HFFc6 (cell line): ENCODE data around the gene RUNX1. TPM values are rescaled to one million over a fixed set of nuclear protein-coding genes. Genes with fewer than 3 reads are reported as not detected.

Experiments
- DNase-seq: peaks from one replicate; pipeline ENCODE4 v3.0.0-alpha.2; 2018
- H3K27ac Mint-ChIP-seq: 2 replicates; pipeline ENCODE4 v1.8.0; 2020; ENCODE audit warnings: mild to moderate bottlenecking, mixed read lengths
- H3K27me3 Mint-ChIP-seq: 2 replicates; pipeline ENCODE4 v1.8.0; 2021; ENCODE audit warnings: mild to moderate bottlenecking, moderate library complexity, mixed read lengths; ENCODE audit not compliant: insufficient read depth
- H3K36me3 Mint-ChIP-seq: 2 replicates; pipeline ENCODE4 v1.8.0; 2021; ENCODE audit warnings: low read depth, mixed read lengths
- H3K4me1 Mint-ChIP-seq: 2 replicates; pipeline ENCODE4 v1.8.0; 2020; ENCODE audit warnings: low read depth, mixed read lengths
- H3K4me3 Mint-ChIP-seq: 2 replicates; pipeline ENCODE4 v1.8.0; 2020; ENCODE audit warnings: mild to moderate bottlenecking, moderate library complexity, mixed read lengths
- H3K9me3 Mint-ChIP-seq: 2 replicates; pipeline ENCODE4 v1.8.0; 2020; ENCODE audit warnings: mild to moderate bottlenecking, mixed read lengths
- CTCF ChIP-seq: fragments of 200-600 bp; sonication (generic); IDR thresholded peaks from 2 replicates; pipeline ENCODE4 v1.5.0; 2021; ENCODE audit warnings: antibody characterized with exemption, mild to moderate bottlenecking
- total RNA-seq, 6 experiments: library from RNA; stranded (reverse); fragmentation: NEBNext Ultra II Directional; extraction: Animal tissue kit (Norgen Biotek cat#: 25700); gene quantifications; 2 replicates in 1 of 6; 3 replicates in 5 of 6; pipeline ENCODE4 v1.2.3, GENCODE V29; 2021

RUNX1 gene
- total RNA-seq, 6 experiments from 2014 or later, result 57.4 to 78.9 (median 61.3) TPM

DNA sequence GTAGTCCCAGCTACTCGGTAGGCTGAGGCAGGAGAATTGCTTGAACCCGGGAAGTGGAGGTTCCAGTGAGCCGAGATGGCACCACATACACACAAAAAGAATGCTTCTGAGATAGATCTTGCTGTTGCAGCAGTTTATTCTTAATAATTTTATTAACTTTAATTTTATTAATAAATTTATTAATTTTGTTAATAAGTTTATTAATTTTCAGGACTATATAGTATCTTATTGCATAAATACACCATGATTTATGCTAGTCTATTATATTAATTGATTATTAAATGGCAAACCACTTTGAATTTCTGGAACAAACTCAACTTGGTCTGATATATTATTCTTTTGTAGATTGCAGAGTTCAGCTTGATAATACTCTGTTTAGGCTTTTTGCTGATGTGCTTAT lies 280.8 kb downstream of the RUNX1 start:
- peaks cover 16% of the 10 kb centered on the region for H3K4me1 Mint-ChIP-seq
- H3K27me3 Mint-ChIP-seq, result peaks cover 2% of the 10 kb centered on the region
- no peak for DNase-seq
- peaks cover 4% of the 10 kb centered on the region; the same call in 1 of the 2 replicates for H3K9me3 Mint-ChIP-seq
- 0 out of 2 replicates have a peak, but pooled peaks cover 6% of the 10 kb centered on the region for H3K36me3 Mint-ChIP-seq
- no peak overlapping the region for H3K27ac Mint-ChIP-seq
- no peak for TF ChIP-seq CTCF
- no peak overlapping the region for H3K4me3 Mint-ChIP-seq

- peaks cover 2% of the 10 kb centered on the region for H3K27me3 Mint-ChIP-seq
- no peak for DNase-seq
- no peak for TF ChIP-seq CTCF
- peaks cover 4% of the 10 kb centered on the region; the same call in 1 of the 2 replicates for H3K9me3 Mint-ChIP-seq
- H3K4me3 Mint-ChIP-seq, result no peak overlapping the region
- H3K27ac Mint-ChIP-seq, result no peak overlapping the region
- H3K36me3 Mint-ChIP-seq, result 0 out of 2 replicates have a peak, but pooled peaks cover 6% of the 10 kb centered on the region
- peaks cover 10% of the 10 kb centered on the region for H3K4me1 Mint-ChIP-seq
Measured at GRCh38 chr21:34766862-34767261, 282.2 kb downstream of the RUNX1 start.

DNA sequence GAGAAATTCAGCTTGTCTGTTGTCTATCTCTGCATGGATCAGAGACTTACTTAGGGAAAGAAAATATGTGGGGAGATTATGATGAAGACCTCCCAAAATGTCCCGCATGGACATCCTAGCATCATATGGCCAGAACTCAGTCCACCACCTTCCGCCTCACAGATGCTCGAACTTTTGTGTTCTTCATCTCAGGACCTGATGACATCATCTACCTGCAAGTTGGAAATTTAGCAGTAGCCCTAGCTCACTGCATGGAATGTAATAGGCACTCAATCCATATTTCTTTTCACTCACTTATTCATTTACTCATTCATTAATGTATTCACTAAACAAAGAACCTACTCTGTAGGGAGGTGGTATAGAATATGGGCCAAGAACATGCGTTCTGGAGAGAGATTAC lies 283.5 kb downstream of the RUNX1 start:
- Mint-ChIP-seq H3K27me3 (peaks cover 4% of the 10 kb centered on the region), H3K4me3 (no peak overlapping the region), H3K4me1 (no peaks in the 10 kb centered on the region), H3K36me3 (0 out of 2 replicates have a peak, but pooled peaks cover 6% of the 10 kb centered on the region), H3K27ac (no peak overlapping the region), H3K9me3 (peaks cover 4% of the 10 kb centered on the region; the same call in 1 of the 2 replicates)
- no peak for DNase-seq
- TF ChIP-seq CTCF, result no peak

GRCh38 chr21:34764715-34765284 lies 284.3 kb downstream of the RUNX1 start:
- TF ChIP-seq CTCF, result no peak
- DNase-seq, result no peak
- H3K36me3 Mint-ChIP-seq, result 0 out of 2 replicates have a peak, but pooled peaks cover 6% of the 10 kb centered on the region
- H3K4me1 Mint-ChIP-seq, result no peaks in the 10 kb centered on the region
- no peak overlapping the region for H3K4me3 Mint-ChIP-seq
- H3K27me3 Mint-ChIP-seq, result peaks cover 5% of the 10 kb centered on the region
- peaks cover 4% of the 10 kb centered on the region; the same call in 1 of the 2 replicates for H3K9me3 Mint-ChIP-seq
- H3K27ac Mint-ChIP-seq, result no peak overlapping the region

- peak; percentile 31 for DNase-seq
Measured at GRCh38 chr21:34762786-34763185, 286.3 kb downstream of the RUNX1 start.

More at GRCh38 chr21:34762786-34763185, 286.3 kb downstream of the RUNX1 start:
- Mint-ChIP-seq H3K27me3 (peaks cover 6% of the 10 kb centered on the region), H3K36me3 (0 out of 2 replicates have a peak, but pooled peaks cover 6% of the 10 kb centered on the region), H3K4me1 (no peaks in the 10 kb centered on the region), H3K27ac (no peak overlapping the region), H3K9me3 (peaks cover 4% of the 10 kb centered on the region; the same call in 1 of the 2 replicates), H3K4me3 (no peak overlapping the region)
- TF ChIP-seq CTCF, result peak; percentile 50
